Measurements from ENCODE around the gene RTF1.
"Not testable (repeated sequence)": the region's sequence is repeated elsewhere in the genome, so short reads cannot be mapped to it uniquely, and the experiment has no call there.

The RTF1 gene

DNA sequence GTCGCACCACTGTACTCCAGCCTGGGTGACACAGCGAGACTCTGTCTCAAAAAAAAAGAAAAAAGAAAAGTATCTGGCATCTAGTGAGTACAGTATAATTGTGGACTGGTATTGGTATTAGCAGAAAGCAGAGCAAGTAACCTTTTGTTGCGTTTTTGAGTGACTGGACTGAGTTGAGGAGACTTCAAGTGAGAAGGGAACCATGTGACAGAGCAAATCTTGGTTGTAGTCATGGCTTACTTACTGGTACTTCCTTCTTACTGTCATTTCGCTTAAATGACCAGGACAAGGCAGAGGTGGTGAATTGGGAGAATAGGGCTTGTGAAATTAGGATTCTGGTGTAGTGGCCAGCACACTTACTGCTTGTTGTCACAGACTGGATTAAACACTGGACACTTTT is 20.6 kb downstream of the RTF1 start:
- DNase-seq (ENCODE audit: low read depth, low spot score): no peak

DNA sequence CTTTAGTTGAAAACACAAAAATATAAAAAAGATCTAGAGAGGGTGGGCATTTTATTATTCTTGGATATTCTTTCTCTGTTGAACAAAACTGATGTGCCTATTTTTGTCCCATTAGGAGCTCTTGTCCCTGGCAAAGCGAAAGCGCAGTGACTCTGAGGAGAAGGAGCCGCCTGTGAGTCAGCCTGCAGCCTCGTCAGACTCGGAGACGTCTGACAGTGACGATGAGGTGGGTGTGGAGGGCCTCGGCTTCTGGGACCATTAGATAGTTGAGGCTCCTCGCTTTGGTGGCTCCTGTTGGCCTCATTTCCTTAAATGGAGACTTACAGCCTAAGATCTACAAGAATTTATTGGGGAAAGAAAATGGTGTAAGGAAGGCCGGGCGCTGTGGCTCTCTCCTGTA is 21.3 kb downstream of the RTF1 start:
- no peak for DNase-seq (ENCODE audit: low read depth, low spot score)

DNA sequence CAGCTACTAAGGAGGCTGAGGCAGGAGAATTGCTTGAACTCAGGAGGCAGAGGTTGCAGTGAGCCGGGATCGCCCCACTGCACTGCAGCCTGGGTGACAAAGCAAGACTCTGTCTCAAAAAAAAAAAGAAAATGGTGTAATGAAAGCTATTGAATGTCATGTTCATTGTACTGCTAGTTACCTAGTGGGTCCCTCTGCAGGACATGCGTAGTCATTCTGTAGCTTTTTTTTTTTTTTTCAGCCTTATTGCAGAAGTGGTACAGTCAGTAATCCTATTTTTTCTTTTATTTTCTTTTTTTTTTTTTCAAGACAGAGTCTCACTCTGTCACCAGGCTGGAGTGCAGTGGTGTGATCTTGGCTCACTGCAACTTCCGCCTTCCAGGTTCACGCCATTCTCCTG is 21.9 kb downstream of the RTF1 start:
- DNase-seq (ENCODE audit: low read depth, low spot score): not testable (repeated sequence)

DNA sequence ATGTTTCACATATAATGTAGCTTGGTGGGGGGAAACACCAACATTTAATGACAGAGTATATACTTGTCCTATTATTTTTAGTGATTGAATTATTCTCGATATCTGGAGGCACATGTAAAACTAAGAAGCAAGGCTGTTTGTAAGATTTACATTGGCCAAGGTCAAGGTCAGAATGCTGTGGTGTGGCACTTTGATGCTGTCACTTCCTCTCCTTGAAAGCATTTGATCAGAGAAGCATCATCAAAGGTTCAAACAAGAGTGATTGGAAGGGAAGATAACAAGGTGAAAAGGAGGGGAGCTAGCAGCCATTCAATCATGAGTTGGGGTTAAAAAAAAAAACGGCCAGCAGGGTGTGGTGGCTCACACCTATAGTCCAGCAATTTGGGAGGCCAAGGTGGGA is 26.4 kb downstream of the RTF1 start:
- no peak for DNase-seq (ENCODE audit: low read depth, low spot score)

DNA sequence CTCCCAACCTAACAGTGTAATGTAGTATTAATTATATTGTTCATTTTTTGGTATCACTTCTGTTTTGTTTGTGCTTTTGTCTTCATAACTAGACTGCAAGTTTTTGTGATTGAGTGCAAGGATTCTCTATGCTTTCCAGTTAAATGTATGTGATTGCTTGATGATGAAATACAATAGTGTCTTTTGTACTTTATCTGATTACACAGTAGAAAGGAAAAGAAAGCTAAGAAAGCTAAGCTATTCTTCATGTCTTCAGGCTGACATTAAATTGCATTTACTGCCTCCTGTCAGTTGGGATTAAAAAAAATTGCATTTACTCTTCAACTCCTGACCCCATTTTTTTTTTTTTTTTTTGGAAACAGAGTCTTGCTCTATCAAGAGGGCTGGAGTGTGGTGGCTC is 28.5 kb downstream of the RTF1 start:
- DNase-seq (ENCODE audit: low read depth, low spot score): no peak

DNA sequence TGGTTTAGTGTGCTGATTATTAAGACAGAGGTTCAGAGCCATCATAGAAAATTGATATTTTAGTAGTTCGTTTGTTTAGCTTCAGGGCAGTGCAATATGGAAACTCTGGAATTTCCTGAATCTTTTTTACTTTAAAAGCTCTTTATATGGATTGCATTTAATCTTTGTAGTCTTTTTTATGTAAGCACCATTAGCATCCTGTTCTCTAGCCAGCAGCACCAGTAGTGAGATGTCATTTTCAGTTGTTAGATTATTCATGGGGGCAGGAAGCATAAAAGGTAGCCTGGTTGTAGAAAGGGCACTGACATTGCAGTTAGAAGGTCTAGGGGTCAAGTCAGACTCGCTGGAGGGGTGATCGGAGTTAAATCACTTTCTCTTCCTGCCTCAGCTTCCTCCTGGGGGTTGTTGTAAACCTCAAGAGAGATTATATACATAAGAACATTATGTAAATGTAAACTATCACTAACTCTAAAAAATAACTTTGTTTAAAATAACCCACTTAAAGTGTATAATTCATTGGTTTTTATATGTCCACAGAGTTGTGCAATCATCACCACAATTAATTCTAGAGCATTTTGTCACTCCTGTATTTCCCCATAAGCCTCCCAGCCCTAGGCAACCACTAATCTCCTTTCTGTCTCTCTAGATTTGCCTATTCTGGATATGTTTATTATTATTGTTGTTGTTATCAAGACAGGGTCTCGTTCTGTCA is 45.3 kb downstream of the RTF1 start:
- DNase-seq (ENCODE audit: low read depth, low spot score): no peak

DNA sequence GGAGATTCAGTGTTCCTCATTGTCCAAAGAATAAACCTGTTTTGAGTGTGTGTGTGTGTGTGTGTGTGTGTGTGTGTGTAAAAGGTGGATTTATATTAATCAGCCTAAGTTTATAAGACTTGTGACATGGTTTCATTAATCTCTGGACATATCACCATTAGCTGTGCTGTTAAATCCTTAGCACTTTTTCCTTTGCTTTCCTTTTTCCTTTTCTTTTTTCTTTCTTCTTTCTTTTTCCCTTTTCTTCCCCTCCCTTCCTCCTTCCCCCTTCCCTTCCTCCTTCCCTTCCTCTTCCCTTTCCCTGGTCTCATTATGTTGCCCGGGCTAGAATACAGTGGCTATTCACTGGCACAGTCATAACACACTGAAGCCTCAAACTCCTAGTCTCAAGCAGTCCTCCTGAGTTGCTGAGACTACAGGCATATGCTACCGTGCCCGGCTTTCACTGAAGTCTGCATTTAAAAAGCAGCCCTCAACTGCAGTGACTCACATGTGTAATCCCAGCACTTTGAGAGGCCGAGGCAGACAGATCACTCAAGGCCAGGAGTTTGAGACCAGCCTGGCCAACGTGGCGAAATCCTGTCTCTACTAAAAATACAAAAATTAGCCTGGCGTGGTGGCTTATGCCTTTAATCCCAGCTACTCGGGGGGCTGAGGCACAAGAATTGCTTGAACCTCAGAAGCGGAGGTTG is 48.1 kb downstream of the RTF1 start:
- DNase-seq (ENCODE audit: low read depth, low spot score): no peak

DNA sequence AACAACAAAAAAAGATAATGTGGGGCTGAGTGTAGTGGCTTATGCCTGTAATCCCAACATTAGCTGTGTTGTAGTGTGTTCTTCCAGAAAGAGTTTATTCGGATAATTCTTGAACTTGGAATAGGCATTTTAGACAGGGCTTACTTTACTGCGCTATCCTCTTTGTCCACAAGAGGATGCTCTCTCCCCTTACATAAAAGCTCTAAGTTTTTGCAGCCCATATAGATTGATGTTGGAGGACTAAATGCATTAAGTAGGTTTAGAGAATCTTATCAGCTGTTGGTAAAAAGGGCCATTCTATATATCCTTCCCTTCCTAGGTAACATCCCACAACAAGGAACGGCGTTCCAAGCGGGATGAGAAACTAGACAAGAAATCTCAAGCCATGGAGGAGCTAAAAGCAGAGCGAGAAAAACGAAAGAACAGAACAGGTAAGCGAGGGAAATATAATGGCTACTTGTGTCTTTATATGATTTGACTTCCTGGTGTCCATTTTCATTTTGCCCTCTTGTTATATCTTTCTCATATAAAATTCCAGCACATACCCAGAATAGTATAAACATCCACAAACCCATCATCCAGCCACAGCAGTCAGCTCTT is 49.0 kb downstream of the RTF1 start:
- DNase-seq (ENCODE audit: low read depth, low spot score): no peak

DNA sequence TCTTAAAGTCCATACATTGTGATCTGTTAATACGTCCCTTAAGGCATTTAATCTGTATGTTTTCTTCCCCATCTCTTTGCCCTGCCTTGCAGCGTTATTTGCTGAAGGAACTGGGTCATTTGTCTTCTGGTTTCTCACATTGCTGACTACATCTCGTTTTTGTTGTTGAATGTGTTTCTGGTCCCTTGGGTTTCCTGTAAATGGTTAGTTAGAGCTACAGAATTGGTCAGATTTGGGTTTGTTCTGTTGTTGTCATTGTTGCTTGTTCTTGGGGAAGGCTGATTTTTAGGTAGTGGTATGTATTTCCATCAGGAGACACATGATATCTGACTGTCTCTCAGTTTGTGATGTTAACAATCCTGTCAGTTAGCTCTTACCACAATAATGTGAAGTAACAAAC is 49.8 kb downstream of the RTF1 start:
- DNase-seq (ENCODE audit: low read depth, low spot score): no peak

DNA sequence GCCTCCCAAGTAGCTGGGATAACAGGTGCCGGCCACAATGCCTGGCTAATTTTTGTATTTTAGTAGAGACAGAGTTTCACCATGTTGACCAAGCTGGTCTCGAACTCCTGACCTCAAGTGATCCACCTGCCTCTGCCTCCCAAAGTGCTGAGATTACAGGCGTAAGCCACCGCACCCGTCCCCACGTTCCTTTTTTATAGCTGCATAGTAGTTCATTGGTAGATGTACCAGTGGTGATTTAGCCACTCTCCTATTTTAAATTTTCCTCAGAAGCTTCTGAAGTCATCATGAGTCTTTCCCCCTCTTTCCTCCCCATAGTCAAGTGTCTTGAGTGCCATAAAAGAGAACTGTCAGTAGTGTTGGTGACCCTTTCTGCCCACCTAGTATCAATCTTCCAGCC is 52.7 kb downstream of the RTF1 start:
- DNase-seq (ENCODE audit: low read depth, low spot score): not testable (repeated sequence)

DNA sequence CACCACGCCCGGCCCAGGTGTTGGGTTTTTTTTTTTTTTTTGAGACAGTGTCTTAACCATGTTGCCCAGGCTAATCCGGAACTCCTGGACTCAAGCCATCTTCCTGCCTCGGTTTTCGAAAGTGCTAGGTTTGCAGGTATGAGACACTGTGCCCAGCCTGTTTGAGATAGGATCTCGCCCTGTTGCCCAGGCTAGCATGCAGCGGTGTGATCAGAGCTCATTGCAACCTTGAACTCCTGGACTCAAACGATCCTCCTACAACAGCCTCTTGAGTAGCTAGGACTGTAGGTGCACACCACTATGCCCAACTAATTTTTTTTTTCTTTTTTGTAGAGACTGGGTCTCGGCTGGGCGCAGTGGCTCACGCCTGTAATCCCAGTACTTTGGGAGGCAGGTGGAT is 56.5 kb downstream of the RTF1 start:
- DNase-seq (ENCODE audit: low read depth, low spot score): no peak

DNA sequence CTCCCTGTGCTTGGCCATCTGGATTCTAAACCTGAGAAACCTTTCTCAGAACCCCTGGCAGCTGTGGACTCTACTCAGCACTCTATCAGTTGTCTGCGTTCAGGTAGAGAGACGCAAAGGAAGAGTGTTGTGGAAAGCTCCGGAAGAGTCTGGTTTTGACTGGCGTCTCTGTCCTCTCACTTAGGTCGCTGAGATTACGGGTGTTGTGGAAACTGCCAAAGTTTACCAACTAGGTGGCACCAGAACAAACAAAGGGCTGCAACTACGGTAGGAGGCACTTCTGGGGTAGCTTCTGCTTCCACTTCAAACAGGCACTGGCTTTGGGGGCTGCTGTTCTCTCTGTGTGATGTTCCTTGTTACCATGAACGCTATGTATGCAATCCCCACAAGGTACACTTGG is 57.5 kb downstream of the RTF1 start:
- DNase-seq (ENCODE audit: low read depth, low spot score): no peak

DNA sequence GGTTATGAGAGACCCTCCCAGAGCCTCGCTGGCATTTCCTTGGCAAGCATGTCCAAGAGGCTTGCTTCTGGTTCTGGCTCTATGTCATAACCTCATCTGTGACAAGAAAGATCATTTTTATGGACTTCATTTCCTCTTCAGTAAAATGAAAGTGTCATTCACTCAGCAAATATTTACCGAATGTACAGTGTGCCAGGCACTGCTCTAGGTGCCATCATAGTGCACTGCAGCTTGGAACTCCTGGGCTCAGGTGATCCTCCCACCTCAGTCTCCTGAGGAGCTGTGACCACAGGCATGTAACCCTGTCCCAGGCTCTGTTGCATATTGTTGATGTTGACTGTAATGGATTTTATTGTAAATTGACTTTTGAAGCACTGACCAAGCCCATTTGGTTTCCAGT is 58.0 kb downstream of the RTF1 start:
- DNase-seq (ENCODE audit: low read depth, low spot score): no peak

DNA sequence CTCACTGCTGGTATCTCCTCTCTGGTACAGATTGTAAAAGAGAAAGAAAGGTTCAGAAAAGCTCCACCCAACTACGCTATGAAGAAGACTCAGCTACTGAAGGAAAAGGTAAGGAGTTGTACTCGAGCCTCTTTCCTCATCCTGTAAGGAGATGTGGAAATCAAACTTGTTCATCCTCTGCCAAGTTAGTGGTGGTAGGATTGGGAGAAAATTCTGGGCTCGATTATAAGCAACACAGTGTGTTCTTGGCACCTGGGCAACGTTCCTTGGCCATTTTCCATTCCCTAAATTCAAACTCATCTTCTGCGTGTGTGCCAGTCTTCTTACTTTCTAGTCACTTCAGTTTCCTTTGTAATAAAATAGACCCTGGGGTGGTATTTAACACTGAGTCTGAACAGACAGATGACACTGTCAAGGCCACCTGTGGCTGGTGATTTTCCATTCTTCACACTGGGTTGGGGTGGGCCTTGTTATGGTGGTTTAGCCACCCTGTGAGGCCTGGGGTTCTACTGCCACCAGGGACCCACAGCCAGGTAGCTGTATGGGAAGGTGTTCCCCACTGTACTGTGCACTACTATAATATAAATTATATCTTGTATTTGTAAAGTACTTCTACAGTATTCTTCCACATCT is 59.6 kb downstream of the RTF1 start:
- no peak for DNase-seq (ENCODE audit: low read depth, low spot score)

DNA sequence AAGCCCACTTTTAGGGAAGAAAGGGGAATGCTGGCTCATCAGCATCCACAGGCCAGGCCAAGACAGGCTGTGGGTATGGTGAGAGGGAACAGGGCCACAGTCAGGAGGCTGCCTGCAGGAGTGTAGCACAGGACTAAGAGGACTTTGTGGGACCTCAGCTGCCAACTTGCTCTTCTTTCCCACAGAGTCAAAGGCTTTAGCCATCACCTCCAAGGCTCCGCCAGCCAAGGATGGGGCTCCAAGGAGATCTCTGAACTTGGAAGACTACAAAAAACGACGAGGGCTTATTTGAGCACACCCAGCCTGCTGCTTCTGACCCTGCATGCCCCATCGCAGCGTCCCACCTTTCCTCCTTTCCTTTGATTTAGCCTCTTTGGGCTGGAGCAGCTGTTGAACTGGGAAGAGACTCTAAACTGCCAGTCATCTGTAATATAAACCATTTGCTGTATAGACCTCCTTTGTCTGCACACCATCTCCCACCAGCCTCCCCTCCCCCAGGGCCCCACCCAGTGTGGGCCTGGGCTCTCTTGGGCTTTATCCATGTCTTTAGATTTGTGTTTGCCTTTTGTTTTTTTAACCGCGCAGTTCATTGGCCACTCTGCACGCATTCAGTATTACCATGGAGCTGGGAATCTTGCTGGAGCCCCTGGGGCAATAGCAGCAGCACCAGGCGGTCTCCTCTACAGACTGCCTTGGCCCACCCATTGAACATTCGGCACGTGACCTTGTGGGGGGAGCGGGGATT is 63.7 kb downstream of the RTF1 start:
- no peak for DNase-seq (ENCODE audit: low read depth, low spot score)

DNA sequence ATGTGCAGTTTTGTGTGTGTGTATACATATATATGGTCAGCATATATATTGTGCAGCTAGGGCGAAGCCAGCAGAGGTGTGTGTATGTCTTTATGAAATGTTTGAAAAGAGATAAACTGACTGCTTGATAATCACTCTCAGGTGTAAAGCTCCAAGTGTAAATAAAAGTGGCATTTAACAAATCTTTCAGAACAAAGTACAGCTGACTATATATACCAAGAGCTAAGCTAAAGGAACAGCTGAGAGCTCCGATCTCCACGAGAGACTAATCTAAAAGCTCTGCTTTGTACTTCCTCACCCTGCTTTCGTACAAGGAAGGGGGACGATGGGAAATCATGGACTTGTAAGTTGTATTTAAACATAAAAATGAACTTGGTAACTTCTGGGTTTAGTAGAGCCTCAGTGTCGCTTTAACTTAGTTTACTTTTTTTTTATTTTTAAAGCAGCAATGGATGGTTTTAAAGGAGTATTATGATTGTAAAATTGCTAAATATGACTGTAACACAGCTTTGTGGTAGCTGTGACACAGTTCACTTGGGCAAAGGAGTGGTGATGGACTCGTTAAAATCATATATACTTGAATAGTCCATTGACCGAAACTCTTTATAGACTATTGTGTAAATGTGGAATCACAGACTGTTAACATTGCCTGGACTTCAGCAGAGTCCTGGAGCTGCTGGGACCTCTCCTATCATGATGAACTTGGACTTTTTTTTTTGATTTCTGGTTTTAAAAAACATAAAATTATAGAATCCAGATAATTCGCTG is 65.4 kb downstream of the RTF1 start:
- DNase-seq (ENCODE audit: low read depth, low spot score): no peak

DNA sequence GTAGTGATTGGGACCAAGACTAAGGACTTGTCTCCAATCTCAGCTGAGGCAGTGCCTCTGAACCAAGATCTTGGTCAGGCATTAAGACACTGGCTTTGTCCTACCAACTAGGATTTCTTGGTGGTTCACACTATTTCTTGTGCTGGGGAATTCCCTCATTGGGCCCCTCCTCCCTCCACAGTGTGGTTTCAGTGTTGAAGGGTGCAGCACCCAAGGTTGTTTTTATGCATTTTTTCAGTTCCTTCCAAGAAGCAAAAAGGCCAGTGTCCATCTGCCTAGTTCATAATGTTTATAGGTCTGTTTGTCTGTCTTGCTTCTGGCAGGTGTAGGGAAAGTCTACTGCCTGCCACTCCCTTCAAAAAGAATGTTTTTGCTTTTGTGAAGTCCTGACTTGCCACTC is 66.2 kb downstream of the RTF1 start:
- DNase-seq (ENCODE audit: low read depth, low spot score): no peak

DNA sequence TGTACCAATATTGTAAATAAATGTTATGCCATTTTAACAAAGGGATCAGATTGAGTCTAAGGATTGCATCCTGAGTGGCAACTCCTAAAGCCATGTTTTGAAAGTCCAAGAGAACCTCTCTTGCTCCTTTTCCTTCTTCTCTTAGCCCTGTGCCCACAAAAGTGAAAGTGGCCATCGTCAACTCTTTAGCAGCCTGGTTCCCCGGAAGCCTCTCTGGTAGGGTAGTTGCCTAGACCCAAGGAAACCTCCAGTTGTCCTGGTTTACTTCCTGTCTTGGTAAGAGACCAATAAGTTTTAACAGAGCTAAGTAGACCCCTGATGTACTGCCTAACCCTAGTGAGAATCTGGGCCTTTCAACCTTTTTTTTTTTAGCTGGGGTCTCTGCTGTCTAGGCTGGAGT is 66.6 kb downstream of the RTF1 start:
- DNase-seq (ENCODE audit: low read depth, low spot score): no peak

DNA sequence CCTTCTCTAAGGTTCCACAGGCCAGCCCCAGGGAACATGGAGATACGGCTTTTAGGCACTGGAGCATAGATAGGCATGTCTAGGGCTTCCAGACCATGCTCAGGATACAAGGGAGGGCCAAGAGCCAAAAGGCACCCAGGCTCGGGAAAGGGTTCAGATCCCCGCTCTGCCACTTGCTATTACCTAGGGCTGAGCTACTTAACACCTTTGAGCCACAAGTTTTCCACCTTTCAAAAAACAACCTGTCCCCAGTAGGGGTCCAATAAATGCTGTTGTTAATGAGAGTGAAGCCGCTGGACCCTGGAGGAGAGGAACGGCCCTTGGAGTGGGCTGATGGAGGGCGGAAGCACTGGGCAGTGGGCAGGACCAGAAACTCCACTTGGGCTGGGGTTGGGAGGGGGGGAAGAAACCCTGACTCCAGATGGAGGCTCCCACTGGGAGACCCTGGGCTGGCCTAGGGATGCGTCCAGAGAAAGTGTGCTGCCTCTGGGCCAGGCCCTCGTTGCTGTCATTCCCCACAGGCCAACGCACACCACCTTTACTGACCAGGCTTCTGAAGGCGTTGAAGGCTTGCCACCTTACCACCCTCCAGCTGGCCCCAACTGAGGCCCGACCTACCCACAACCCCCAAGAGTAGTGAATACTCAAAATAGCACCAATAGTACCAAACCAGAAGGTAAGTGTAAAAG is 68.2 kb downstream of the RTF1 start:
- DNase-seq (ENCODE audit: low read depth, low spot score): no peak

DNA sequence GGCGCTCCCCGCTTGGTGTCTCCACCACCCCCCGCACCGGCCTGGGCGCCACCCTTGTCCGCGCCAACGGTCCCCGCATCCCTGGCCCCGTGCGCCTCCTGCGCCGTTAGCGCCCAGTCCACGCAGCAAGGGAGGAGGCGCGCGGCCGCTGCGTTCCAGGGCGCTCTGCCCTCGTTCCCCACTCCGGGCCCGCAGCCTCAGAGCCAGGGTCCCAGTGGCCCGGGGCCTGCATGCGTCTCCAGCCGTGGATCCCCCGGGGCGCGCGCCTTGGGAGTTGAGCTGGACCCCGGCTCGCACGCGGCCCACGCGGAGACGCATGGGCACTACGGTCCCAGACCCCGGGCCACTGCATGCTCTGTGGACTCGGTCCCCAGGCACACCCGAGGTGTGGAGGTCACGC is 69.4 kb downstream of the RTF1 start:
- DNase-seq (ENCODE audit: low read depth, low spot score): no peak

DNA sequence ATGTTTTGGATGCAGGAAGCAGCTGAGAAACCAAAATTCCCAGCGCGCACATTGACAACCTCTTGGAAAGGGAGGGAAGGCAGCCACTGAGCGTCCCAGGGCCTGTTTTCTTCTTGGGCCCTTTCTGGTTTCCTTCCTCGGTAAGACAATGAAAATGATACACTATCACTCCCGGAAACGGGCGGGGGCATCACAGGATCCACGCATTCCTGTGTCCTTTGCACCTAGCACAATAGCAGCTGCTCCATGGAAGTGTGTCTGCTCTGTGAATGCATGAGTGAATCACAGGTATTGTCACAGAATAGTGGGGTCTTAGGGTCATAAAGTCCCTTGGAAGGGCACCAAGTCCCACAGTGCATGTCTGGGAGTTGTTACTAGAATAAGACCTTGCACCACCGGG is 70.5 kb downstream of the RTF1 start:
- DNase-seq (ENCODE audit: low read depth, low spot score): no peak

Measured in iPS DF 19.7 (cell line).